KMS-11 (cell line): ENCODE measurements around the gene PELI3.

Source experiments
- H2AFZ ChIP-seq: fragments of 200-600 bp; sonication (generic); 2 replicates; pipeline ENCODE4 v1.6.1; 2016; ENCODE audit warnings: antibody characterized with exemption, mixed run types, low read depth
- H3K27ac ChIP-seq: fragments of 200-600 bp; sonication (generic); 2 replicates; pipeline ENCODE4 v1.6.1; 2016; ENCODE audit warnings: mild to moderate bottlenecking, mixed run types
- H3K27me3 ChIP-seq: fragments of 200-600 bp; sonication (generic); 2 replicates; pipeline ENCODE4 v1.6.1; 2017; ENCODE audit warnings: mild to moderate bottlenecking, low read depth, mixed run types, moderate library complexity; ENCODE audit not compliant: insufficient read depth
- H3K36me3 ChIP-seq: fragments of 200-600 bp; sonication (generic); 2 replicates; pipeline ENCODE4 v1.6.1; 2017; ENCODE audit warnings: mild to moderate bottlenecking, mixed run types; ENCODE audit not compliant: insufficient read depth
- H3K4me1 ChIP-seq: fragments of 200-600 bp; sonication (generic); 2 replicates; pipeline ENCODE4 v1.6.1; 2016; ENCODE audit warnings: mild to moderate bottlenecking, low read depth, mixed run types; ENCODE audit not compliant: poor library complexity, severe bottlenecking
- H3K4me2 ChIP-seq: fragments of 200-600 bp; sonication (generic); 2 replicates; pipeline ENCODE4 v1.7.0; 2016; ENCODE audit warnings: mild to moderate bottlenecking, mixed run types
- H3K4me3 ChIP-seq: fragments of 200-600 bp; sonication (generic); IDR thresholded peaks from 2 replicates; pipeline ENCODE4 v1.6.1; 2017; ENCODE audit warnings: low read depth, low read length, mixed read lengths; ENCODE audit not compliant: insufficient read depth
- H3K79me2 ChIP-seq: fragments of 200-600 bp; sonication (generic); 2 replicates; pipeline ENCODE4 v1.6.1; 2016; ENCODE audit warnings: low read depth, mixed run types; ENCODE audit not compliant: insufficient read depth
- H3K9ac ChIP-seq: fragments of 200-600 bp; sonication (generic); 2 replicates; pipeline ENCODE4 v1.6.1; 2016; ENCODE audit warnings: mild to moderate bottlenecking, mixed run types
- H4K20me1 ChIP-seq: fragments of 200-600 bp; sonication (generic); 2 replicates; pipeline ENCODE4 v1.6.1; 2016; ENCODE audit warnings: mild to moderate bottlenecking, mixed run types; ENCODE audit not compliant: insufficient read depth
- TF ChIP-seq, protein P1 (sequence below): fragments of 200-600 bp; sonication (generic); conservative IDR thresholded peaks from 2 replicates; pipeline ENCODE4 v1.6.1; 2017; ENCODE audit warnings: low read depth, mild to moderate bottlenecking, antibody characterized with exemption, low read length, moderate library complexity, mixed read lengths

Gene PELI3

DNA sequence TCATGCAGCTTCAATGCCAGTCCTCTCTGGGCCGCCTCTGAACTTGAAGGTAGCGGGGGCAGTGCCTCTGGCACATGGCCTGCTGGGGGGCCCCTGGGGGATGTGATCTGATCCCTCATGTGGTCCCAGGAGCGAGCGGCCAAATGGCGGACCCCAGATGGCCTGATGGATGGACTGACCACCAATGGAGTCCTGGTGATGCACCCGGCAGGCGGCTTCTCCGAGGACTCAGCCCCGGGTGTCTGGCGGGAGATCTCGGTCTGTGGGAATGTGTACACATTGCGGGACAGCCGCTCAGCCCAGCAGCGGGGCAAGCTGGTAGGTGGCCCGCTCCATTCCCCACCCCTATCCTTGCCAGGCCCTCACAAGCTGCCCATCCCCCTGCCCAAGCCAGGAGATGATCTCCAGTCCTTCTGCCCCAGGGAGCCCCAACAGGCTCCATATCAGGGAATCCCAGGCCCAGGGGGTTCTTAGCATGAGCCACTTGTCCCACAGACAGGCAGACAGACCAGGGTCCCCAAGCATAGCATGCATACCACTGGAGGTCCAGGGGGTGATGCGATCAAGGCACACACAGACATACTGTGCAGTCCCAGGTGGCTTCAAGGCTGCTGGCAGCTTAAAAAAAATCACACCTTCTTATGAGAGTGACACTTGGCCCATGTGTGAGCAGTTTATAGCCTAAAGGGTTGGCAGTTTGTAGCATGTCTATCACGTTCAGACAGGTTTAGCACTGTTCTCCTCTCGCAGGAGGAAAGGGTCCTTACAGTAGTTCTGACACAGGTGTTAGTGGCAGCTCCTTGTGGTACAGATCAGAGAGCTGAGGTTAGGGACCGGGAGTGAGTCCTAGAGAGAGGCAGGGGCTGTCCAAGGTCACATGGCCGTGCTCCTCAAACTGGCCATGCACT, 7.2 kb downstream of the PELI3 start:
- Histone ChIP-seq H3K4me2 (no peak overlapping the region), H4K20me1 (no peaks in the 10 kb centered on the region), H3K36me3 (no peaks in the 10 kb centered on the region), H3K79me2 (no peaks in the 10 kb centered on the region), H3K4me1 (peaks cover 2% of the 10 kb centered on the region), H3K4me3 (no peak overlapping the region), H2AFZ (no peak overlapping the region), H3K9ac (no peak overlapping the region), H3K27me3 (no peaks in the 10 kb centered on the region), H3K27ac (no peak overlapping the region)
- TF ChIP-seq, protein P1, sequence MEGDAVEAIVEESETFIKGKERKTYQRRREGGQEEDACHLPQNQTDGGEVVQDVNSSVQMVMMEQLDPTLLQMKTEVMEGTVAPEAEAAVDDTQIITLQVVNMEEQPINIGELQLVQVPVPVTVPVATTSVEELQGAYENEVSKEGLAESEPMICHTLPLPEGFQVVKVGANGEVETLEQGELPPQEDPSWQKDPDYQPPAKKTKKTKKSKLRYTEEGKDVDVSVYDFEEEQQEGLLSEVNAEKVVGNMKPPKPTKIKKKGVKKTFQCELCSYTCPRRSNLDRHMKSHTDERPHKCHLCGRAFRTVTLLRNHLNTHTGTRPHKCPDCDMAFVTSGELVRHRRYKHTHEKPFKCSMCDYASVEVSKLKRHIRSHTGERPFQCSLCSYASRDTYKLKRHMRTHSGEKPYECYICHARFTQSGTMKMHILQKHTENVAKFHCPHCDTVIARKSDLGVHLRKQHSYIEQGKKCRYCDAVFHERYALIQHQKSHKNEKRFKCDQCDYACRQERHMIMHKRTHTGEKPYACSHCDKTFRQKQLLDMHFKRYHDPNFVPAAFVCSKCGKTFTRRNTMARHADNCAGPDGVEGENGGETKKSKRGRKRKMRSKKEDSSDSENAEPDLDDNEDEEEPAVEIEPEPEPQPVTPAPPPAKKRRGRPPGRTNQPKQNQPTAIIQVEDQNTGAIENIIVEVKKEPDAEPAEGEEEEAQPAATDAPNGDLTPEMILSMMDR: no peak

DNA sequence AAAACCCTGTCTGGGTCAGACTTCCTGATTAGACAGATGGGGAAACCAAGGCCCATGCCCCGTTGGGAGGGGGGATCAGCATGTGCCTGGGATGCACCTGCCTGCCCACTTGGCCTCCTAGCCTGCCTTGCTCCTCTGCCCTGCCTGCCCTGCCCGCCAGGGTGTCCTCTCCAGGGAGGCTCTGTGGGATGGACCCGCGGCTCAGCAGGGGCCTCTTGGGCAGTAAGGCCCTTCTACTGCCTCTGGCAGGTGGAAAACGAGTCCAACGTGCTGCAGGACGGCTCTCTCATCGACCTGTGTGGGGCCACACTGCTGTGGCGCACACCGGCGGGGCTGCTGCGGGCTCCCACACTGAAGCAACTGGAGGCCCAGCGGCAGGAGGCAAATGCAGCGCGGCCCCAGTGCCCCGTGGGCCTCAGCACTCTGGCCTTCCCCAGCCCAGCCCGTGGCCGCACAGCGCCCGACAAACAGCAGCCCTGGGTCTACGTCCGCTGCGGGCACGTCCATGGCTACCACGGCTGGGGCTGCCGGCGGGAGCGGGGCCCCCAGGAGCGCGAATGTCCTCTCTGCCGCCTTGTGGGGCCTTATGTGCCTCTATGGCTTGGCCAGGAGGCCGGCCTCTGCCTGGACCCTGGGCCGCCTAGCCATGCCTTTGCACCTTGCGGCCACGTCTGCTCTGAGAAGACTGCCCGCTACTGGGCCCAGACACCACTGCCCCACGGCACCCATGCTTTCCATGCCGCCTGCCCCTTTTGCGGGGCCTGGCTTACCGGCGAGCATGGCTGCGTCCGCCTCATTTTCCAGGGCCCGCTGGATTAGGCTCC, 8.9 kb downstream of the PELI3 start:
- H2AFZ ChIP-seq: no peak overlapping the region
- peaks cover 8% of the 10 kb centered on the region; the same call in 1 of the 2 replicates for H3K79me2 ChIP-seq
- no peaks in the 10 kb centered on the region for H3K27me3 ChIP-seq
- no peak overlapping the region for H3K9ac ChIP-seq
- H3K36me3 ChIP-seq: no peaks in the 10 kb centered on the region
- peaks cover 6% of the 10 kb centered on the region for H3K4me1 ChIP-seq
- TF ChIP-seq, protein P1: no peak
- H3K27ac ChIP-seq: no peak overlapping the region
- no peaks in the 10 kb centered on the region for H4K20me1 ChIP-seq
- H3K4me2 ChIP-seq: no peak overlapping the region
- no peak overlapping the region for H3K4me3 ChIP-seq

DNA sequence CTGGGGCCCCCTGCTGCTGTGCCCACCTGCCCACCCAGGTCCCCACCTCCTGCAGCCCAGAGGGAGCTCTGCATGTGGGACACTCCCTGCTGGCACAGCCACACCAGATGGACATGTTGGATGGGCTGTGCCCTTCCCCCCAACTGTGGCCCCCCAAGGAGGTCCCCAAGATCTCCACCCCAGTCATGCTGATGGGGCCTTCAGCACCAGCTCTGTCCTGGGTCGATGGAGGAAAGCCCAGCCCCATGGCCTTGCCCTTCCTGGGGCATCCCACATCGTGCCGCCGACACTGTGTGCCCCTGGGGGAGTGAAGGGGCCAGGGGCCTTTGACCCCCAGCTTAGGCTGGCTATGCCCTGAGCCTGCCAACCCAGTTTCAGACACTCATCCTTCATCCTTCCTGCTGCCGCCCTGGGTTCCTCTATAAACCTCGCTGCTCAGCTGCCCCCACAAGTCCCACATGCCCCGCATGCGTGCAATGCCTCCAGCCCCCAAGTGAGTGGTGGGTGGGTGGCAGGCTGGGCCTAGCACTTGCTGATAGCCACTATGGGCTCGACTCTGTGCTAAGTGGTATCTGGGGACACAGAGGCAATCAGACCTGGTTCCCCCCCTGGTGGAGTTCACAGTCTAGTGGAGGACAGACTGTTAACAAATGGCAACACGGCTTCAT, 9.6 kb downstream of the PELI3 start:
- Histone ChIP-seq H3K36me3 (no peaks in the 10 kb centered on the region), H3K27ac (no peak overlapping the region), H3K9ac (no peak overlapping the region), H3K4me2 (no peak overlapping the region), H3K4me1 (peaks cover 13% of the 10 kb centered on the region), H3K27me3 (no peaks in the 10 kb centered on the region), H3K4me3 (no peak overlapping the region), H3K79me2 (peaks cover 13% of the 10 kb centered on the region; the same call in 1 of the 2 replicates), H4K20me1 (no peaks in the 10 kb centered on the region), H2AFZ (no peak overlapping the region)
- TF ChIP-seq, protein P1: no peak

DNA sequence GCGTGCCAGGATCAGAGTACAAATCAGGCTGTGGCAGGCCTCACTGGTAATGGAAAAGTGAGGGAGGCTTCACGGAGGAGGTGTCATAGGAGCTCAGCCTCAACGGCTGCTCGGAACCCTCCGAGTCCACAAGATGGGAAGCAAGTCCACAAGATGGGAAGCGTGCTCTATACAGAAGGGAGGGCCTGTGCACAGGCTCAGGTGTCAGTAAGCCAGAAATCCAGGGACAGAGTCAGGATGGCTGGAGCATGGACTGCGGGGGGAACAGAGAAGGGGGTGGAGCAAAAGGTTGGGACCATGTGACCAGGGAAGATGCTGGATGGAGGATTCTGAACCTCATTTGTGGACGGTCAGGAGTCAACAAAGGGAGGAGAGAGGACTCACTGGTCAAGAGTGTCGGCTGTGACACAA, 10.1 kb downstream of the PELI3 start:
- H3K9ac ChIP-seq: no peak overlapping the region
- no peak overlapping the region for H2AFZ ChIP-seq
- no peak overlapping the region for H3K4me2 ChIP-seq
- H3K27ac ChIP-seq: no peak overlapping the region
- H3K79me2 ChIP-seq: peaks cover 15% of the 10 kb centered on the region; the same call in 1 of the 2 replicates
- no peaks in the 10 kb centered on the region for H4K20me1 ChIP-seq
- TF ChIP-seq, protein P1: no peak
- no peaks in the 10 kb centered on the region for H3K36me3 ChIP-seq
- peaks cover 13% of the 10 kb centered on the region for H3K4me1 ChIP-seq
- H3K4me3 ChIP-seq: no peak overlapping the region
- H3K27me3 ChIP-seq: no peaks in the 10 kb centered on the region
